ENCODE data around the gene CLASP2.

The CLASP2 gene

DNA sequence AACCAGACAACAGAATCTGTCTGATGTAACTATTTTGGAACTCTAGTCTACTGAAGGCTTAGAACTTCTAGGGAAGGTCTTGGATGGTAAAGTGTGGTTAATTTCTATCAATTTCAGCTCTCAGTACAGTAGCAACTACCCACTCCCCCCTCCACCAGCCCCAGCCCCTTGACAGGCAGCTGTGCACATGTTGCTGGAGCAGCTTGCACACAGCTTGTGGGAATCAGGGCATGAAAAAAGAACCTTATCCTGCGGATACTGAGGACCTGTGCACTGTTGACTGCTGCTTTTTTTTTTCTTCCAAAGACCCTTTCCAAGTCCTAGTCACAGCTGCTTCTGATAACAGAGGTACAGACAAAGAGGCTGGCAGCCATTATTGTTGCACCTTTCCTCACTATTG lies 196.3 kb downstream of the CLASP2 start:
- Histone ChIP-seq H2AK5ac (ENCODE audit: low read depth, low read length) (no peak overlapping the region), H3K23ac (ENCODE audit: low read depth, low read length, poor library complexity) (no peak overlapping the region), H2AFZ (ENCODE audit: low read length) (no peak overlapping the region), H3K27ac (replicated peaks; ENCODE audit: low read length) (peak overlapping the region; percentile 56), H2BK15ac (ENCODE audit: low read length) (no peak overlapping the region), H3K18ac (ENCODE audit: low read length) (no peak overlapping the region), H2BK5ac (ENCODE audit: low read length) (no peak overlapping the region), H3K9ac (ENCODE audit: low read depth, low read length, poor library complexity) (no peak overlapping the region), H3K4me2 (ENCODE audit: insufficient read depth, low read length, poor library complexity, severe bottlenecking) (no peak overlapping the region), H2BK120ac (ENCODE audit: low read depth, low read length) (no peak overlapping the region), H3K79me1 (ENCODE audit: low read depth, low read length) (no peaks in the 10 kb centered on the region), H3K27me3 (ENCODE audit: control insufficient read depth in 3 of 3, insufficient read depth in 3 of 3, low read depth in 1 of 3, low read length in 3 of 3) (no peaks in the 10 kb centered on the region), H3K9me3 (replicated peaks in 1 of 2; ENCODE audit: control insufficient read depth in 2 of 2, insufficient read depth in 1 of 2, low read depth in 1 of 2, low read length in 2 of 2) (peaks cover 11 to 15% of the 10 kb centered on the region in 2 donors), H2BK12ac (ENCODE audit: low read length) (no peak overlapping the region), H3K4ac (ENCODE audit: low read length) (no peak overlapping the region), H4K8ac (ENCODE audit: low read depth, low read length) (no peak overlapping the region), H3K36me3 (replicated peaks in 1 of 2; ENCODE audit: control insufficient read depth in 2 of 2, insufficient read depth in 2 of 2, low read length in 2 of 2) (peaks cover 7 to 29% of the 10 kb centered on the region in 2 donors), H3K4me1 (ENCODE audit: control insufficient read depth in 2 of 2, insufficient read depth in 1 of 2, low read depth in 1 of 2, low read length in 2 of 2) (no peaks in the 10 kb centered on the region), H3K14ac (ENCODE audit: low read length) (no peak overlapping the region), H4K91ac (ENCODE audit: low read depth, low read length, poor library complexity) (no peak overlapping the region), H3K4me3 (ENCODE audit: low read length in 2 of 2) (no peak overlapping the region)
- no peak for DNase-seq (ENCODE audit: low spot score)
- WGBS, 2 donors (ENCODE audit: extremely low coverage in 2 of 2, insufficient read length in 2 of 2, insufficient replicate concordance in 1 of 2), result no CpG with 5 or more reads among the region's 1 CpG

DNA sequence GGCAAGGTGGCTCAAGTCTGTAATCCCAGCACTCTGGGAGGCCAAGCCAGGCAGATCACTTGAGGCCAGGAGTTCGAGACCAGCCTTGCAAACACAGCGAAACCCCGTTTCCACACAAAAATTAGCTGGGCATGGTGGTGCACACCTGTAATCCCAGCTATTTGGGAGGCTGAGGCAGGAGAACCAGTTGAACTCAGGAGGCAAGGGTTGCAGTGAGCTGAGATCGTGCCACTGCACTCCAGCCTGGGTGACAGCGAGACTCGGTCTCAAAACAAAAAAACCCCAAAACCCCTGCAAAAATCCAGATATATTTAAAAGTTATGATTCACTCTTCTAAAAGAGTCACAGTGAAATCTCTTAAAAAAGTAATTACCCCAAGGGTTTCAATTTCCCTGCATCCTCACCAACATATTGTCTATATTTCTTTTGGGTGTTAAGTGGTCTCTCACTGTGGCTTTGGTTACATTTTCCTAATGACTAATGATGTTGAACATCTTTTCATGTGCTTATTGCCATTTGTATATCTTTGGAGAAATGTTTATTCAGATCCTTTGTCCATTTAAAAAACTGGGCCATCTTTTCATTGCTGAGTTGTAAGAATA lies 204.7 kb downstream of the CLASP2 start:
- no peak overlapping the region for H2AK5ac ChIP-seq (ENCODE audit: low read depth, low read length)
- no peaks in the 10 kb centered on the region for H3K79me1 ChIP-seq (ENCODE audit: low read depth, low read length)
- H3K27ac ChIP-seq (replicated peaks; ENCODE audit: low read length), result no peak overlapping the region
- H2BK15ac ChIP-seq (ENCODE audit: low read length), result no peak overlapping the region
- H3K23ac ChIP-seq (ENCODE audit: low read depth, low read length, poor library complexity), result no peak overlapping the region
- no peak overlapping the region for H2AFZ ChIP-seq (ENCODE audit: low read length)
- no peak overlapping the region for H4K8ac ChIP-seq (ENCODE audit: low read depth, low read length)
- H4K91ac ChIP-seq (ENCODE audit: low read depth, low read length, poor library complexity), result no peak overlapping the region
- H3K4ac ChIP-seq (ENCODE audit: low read length), result no peak overlapping the region
- H3K18ac ChIP-seq (ENCODE audit: low read length), result no peak overlapping the region
- H2BK12ac ChIP-seq (ENCODE audit: low read length), result no peak overlapping the region
- no peak overlapping the region for H2BK5ac ChIP-seq (ENCODE audit: low read length)
- DNase-seq (ENCODE audit: low spot score), result no peak
- no peak overlapping the region for H2BK120ac ChIP-seq (ENCODE audit: low read depth, low read length)
- no CpG with 5 or more reads among the region's 6 CpGs for WGBS, 2 donors (ENCODE audit: extremely low coverage in 2 of 2, insufficient read length in 2 of 2, insufficient replicate concordance in 1 of 2)
- H3K9me3 ChIP-seq (replicated peaks in 1 of 2; ENCODE audit: control insufficient read depth in 2 of 2, insufficient read depth in 1 of 2, low read depth in 1 of 2, low read length in 2 of 2), result no peaks in the 10 kb centered on the region
- no peak overlapping the region for H3K14ac ChIP-seq (ENCODE audit: low read length)
- H3K4me1 ChIP-seq (ENCODE audit: control insufficient read depth in 2 of 2, insufficient read depth in 1 of 2, low read depth in 1 of 2, low read length in 2 of 2), result no peaks in the 10 kb centered on the region
- H3K9ac ChIP-seq (ENCODE audit: low read depth, low read length, poor library complexity), result no peak overlapping the region
- peak overlapping the region in 1 of 2 donors; percentile 34 for H3K4me3 ChIP-seq (ENCODE audit: low read length in 2 of 2)
- no peak overlapping the region for H3K4me2 ChIP-seq (ENCODE audit: insufficient read depth, low read length, poor library complexity, severe bottlenecking)
- no peaks in the 10 kb centered on the region for H3K27me3 ChIP-seq (ENCODE audit: control insufficient read depth in 3 of 3, insufficient read depth in 3 of 3, low read depth in 1 of 3, low read length in 3 of 3)
- peaks cover 5 to 71% of the 10 kb centered on the region in 2 donors for H3K36me3 ChIP-seq (replicated peaks in 1 of 2; ENCODE audit: control insufficient read depth in 2 of 2, insufficient read depth in 2 of 2, low read length in 2 of 2)

DNA sequence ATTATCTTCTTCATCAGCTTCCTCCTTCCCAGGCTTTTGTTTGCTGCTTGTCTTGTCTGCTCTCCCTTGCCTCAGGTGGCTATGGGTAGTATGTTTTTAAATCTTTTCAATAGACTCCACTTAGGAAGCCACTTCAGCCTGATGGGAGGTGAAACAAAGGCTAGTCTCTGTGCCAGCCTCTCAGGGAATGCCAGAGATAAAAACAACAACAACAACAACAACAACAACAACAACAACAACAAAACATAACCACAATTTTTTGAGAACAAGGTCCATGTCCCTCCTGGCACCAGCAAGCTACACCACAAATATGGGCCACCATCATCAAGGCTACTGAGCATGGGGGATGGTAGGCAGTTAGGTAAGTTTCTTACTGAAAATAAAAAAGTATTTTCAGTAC lies 213.0 kb downstream of the CLASP2 start:
- no peak overlapping the region for H3K4me2 ChIP-seq (ENCODE audit: insufficient read depth, low read length, poor library complexity, severe bottlenecking)
- no peak overlapping the region for H4K91ac ChIP-seq (ENCODE audit: low read depth, low read length, poor library complexity)
- H4K8ac ChIP-seq (ENCODE audit: low read depth, low read length), result no peak overlapping the region
- no peak overlapping the region for H3K9ac ChIP-seq (ENCODE audit: low read depth, low read length, poor library complexity)
- no peak overlapping the region for H3K4me3 ChIP-seq (ENCODE audit: low read length in 2 of 2)
- H3K9me3 ChIP-seq (replicated peaks in 1 of 2; ENCODE audit: control insufficient read depth in 2 of 2, insufficient read depth in 1 of 2, low read depth in 1 of 2, low read length in 2 of 2), result peaks cover 11 to 25% of the 10 kb centered on the region in 2 donors
- H2BK5ac ChIP-seq (ENCODE audit: low read length), result no peak overlapping the region
- H3K4me1 ChIP-seq (ENCODE audit: control insufficient read depth in 2 of 2, insufficient read depth in 1 of 2, low read depth in 1 of 2, low read length in 2 of 2), result no peaks in the 10 kb centered on the region
- H3K14ac ChIP-seq (ENCODE audit: low read length), result no peak overlapping the region
- no peak overlapping the region for H2AK5ac ChIP-seq (ENCODE audit: low read depth, low read length)
- H3K4ac ChIP-seq (ENCODE audit: low read length), result no peak overlapping the region
- no peak for DNase-seq (ENCODE audit: low spot score)
- no peak overlapping the region for H3K23ac ChIP-seq (ENCODE audit: low read depth, low read length, poor library complexity)
- H3K27ac ChIP-seq (replicated peaks; ENCODE audit: low read length), result no peak overlapping the region
- no peak overlapping the region for H2BK12ac ChIP-seq (ENCODE audit: low read length)
- no peak overlapping the region for H3K18ac ChIP-seq (ENCODE audit: low read length)
- peaks cover 16 to 73% of the 10 kb centered on the region in 2 donors for H3K36me3 ChIP-seq (replicated peaks in 1 of 2; ENCODE audit: control insufficient read depth in 2 of 2, insufficient read depth in 2 of 2, low read length in 2 of 2)
- no peak overlapping the region for H2BK120ac ChIP-seq (ENCODE audit: low read depth, low read length)
- H2BK15ac ChIP-seq (ENCODE audit: low read length), result no peak overlapping the region
- no peaks in the 10 kb centered on the region for H3K27me3 ChIP-seq (ENCODE audit: control insufficient read depth in 3 of 3, insufficient read depth in 3 of 3, low read depth in 1 of 3, low read length in 3 of 3)
- H3K79me1 ChIP-seq (ENCODE audit: low read depth, low read length), result no peaks in the 10 kb centered on the region
- no peak overlapping the region for H2AFZ ChIP-seq (ENCODE audit: low read length)

DNA sequence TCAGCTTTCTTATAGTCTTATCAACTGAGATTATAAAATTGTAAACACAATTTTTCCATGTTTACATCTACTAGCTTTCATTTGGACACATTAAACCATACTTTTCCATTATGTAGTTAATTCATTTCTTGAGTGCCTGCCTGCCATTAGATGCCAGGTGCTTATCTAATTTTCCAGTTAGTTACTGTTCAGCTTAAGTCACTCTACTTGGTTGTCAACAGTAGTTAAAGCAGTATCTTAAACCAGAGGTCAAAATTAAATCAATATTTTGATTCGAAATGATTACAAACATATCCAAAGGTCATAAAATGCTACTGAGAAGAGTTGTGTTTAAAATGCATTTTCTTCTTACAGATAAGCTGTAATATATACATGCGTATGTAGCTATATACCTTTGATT lies 221.6 kb downstream of the CLASP2 start:
- Histone ChIP-seq H4K91ac (ENCODE audit: low read depth, low read length, poor library complexity) (no peak overlapping the region), H4K8ac (ENCODE audit: low read depth, low read length) (no peak overlapping the region), H3K27ac (replicated peaks; ENCODE audit: low read length) (no peak overlapping the region), H2AK5ac (ENCODE audit: low read depth, low read length) (no peak overlapping the region), H3K4me3 (ENCODE audit: low read length in 2 of 2) (no peak overlapping the region), H3K9ac (ENCODE audit: low read depth, low read length, poor library complexity) (no peak overlapping the region), H2BK5ac (ENCODE audit: low read length) (no peak overlapping the region), H3K14ac (ENCODE audit: low read length) (no peak overlapping the region), H3K4me2 (ENCODE audit: insufficient read depth, low read length, poor library complexity, severe bottlenecking) (no peak overlapping the region), H3K4me1 (ENCODE audit: control insufficient read depth in 2 of 2, insufficient read depth in 1 of 2, low read depth in 1 of 2, low read length in 2 of 2) (no peaks in the 10 kb centered on the region), H3K18ac (ENCODE audit: low read length) (no peak overlapping the region), H2AFZ (ENCODE audit: low read length) (no peak overlapping the region), H3K79me1 (ENCODE audit: low read depth, low read length) (no peaks in the 10 kb centered on the region), H3K27me3 (ENCODE audit: control insufficient read depth in 3 of 3, insufficient read depth in 3 of 3, low read depth in 1 of 3, low read length in 3 of 3) (no peaks in the 10 kb centered on the region), H2BK15ac (ENCODE audit: low read length) (no peak overlapping the region), H3K36me3 (replicated peaks in 1 of 2; ENCODE audit: control insufficient read depth in 2 of 2, insufficient read depth in 2 of 2, low read length in 2 of 2) (peaks cover under 1 to 39% of the 10 kb centered on the region in 2 donors), H3K23ac (ENCODE audit: low read depth, low read length, poor library complexity) (no peak overlapping the region), H2BK12ac (ENCODE audit: low read length) (no peak overlapping the region), H3K9me3 (replicated peaks in 1 of 2; ENCODE audit: control insufficient read depth in 2 of 2, insufficient read depth in 1 of 2, low read depth in 1 of 2, low read length in 2 of 2) (peaks cover 0 to 6% of the 10 kb centered on the region in 2 donors), H2BK120ac (ENCODE audit: low read depth, low read length) (no peak overlapping the region), H3K4ac (ENCODE audit: low read length) (no peak overlapping the region)
- DNase-seq (ENCODE audit: low spot score), result no peak
- no CpG with 5 or more reads among the region's 2 CpGs for WGBS, 2 donors (ENCODE audit: extremely low coverage in 2 of 2, insufficient read length in 2 of 2, insufficient replicate concordance in 1 of 2)

All from neuronal stem cell (in vitro differentiated cells).